Measurements from ENCODE around the gene ARHGAP25. TPM values are rescaled to one million over a fixed set of nuclear protein-coding genes. Genes with fewer than 3 reads are reported as not detected.

The ARHGAP25 gene
- total RNA-seq, 1 donor from 2014 or later = 9.6 TPM

DNA sequence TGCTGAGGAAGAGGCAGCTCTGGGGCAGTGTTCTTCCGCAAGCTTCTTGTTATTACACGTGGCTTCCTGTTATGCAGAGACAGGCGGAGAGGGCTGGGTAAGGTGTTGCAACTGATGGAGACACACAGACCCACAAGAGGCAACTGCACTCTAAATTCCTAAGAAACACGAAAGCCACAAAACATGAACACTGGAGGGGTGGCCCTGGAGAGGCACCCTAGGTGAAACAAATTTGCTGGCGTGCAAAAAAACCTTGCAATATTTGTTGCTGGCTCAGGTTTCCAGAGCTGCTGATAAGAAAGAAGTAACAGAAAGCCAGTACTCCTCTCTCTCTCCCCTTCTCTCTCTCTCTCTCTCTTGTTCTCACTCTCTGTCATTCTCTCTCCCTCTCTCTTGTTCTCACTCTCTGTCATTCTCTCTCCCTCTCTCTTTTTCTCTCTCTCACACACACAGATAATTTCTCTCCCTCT is 31.8 kb downstream of the ARHGAP25 start:
- Histone ChIP-seq H3K36me3 (no peaks in the 10 kb centered on the region), H3K4me3 (no peak overlapping the region), H3K4me1 (peaks cover 35% of the 10 kb centered on the region), H3K27me3 (no peaks in the 10 kb centered on the region), H3K9me3 (no peaks in the 10 kb centered on the region), H3K27ac (peak overlapping the region; percentile 17)
- intact Hi-C loops (cut with DNase I) = no loop called here
- no peak for TF ChIP-seq POLR2A (IDR thresholded peaks at IDR 0.05)
- TF ChIP-seq CTCF (IDR thresholded peaks at IDR 0.05) = no peak
- no peak for TF ChIP-seq POLR2AphosphoS5 (IDR thresholded peaks at IDR 0.05; ENCODE audit: insufficient read depth in 1 of 2, low read depth in 1 of 2)
- DNase-seq (ENCODE audit: extremely low spot score in 2 of 2) = no peak

- Histone ChIP-seq H3K9me3 (no peaks in the 10 kb centered on the region), H3K4me1 (peaks cover 39% of the 10 kb centered on the region), H3K36me3 (no peaks in the 10 kb centered on the region), H3K27ac (peak overlapping the region; percentile 17), H3K4me3 (no peak overlapping the region), H3K27me3 (no peaks in the 10 kb centered on the region)
- intact Hi-C loops (cut with DNase I) = no loop called here
- TF ChIP-seq POLR2A (IDR thresholded peaks at IDR 0.05) (no peak), CTCF (IDR thresholded peaks at IDR 0.05) (no peak), POLR2AphosphoS5 (IDR thresholded peaks at IDR 0.05; ENCODE audit: insufficient read depth in 1 of 2, low read depth in 1 of 2) (no peak)
- DNase-seq (ENCODE audit: extremely low spot score in 2 of 2) = no peak
Measured at GRCh38 chr2:68767031-68767961, 32.7 kb downstream of the ARHGAP25 start.

DNA sequence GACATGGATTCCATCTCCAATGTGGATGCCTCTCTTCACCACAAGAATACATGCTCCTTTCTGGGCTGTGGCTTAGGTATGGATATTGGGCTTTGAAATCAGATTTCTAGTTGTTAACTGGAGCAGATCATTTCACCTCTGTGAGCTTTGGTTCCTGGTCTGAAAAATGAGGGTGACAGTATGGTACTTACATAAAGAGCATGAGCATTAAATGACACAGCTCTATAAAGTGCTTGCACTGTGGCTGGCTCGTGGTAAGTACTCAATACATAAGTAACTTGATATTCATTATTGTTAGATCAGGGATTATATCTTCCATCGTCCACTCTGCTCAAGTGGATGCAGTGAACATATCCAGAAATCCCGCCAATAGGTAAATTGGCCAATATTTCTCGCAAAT is 33.4 kb downstream of the ARHGAP25 start:
- Histone ChIP-seq H3K4me3 (no peak overlapping the region), H3K9me3 (no peaks in the 10 kb centered on the region), H3K27ac (no peak overlapping the region), H3K36me3 (no peaks in the 10 kb centered on the region), H3K4me1 (peaks cover 32% of the 10 kb centered on the region), H3K27me3 (no peaks in the 10 kb centered on the region)
- intact Hi-C loops (cut with DNase I) = no loop called here
- TF ChIP-seq CTCF (IDR thresholded peaks at IDR 0.05) (no peak), POLR2AphosphoS5 (IDR thresholded peaks at IDR 0.05; ENCODE audit: insufficient read depth in 1 of 2, low read depth in 1 of 2) (no peak), POLR2A (IDR thresholded peaks at IDR 0.05) (no peak)
- DNase-seq (ENCODE audit: extremely low spot score in 2 of 2) = no peak

- no peak for TF ChIP-seq POLR2A (IDR thresholded peaks at IDR 0.05)
- TF ChIP-seq CTCF (IDR thresholded peaks at IDR 0.05) = no peak
- no peak for TF ChIP-seq POLR2AphosphoS5 (IDR thresholded peaks at IDR 0.05; ENCODE audit: insufficient read depth in 1 of 2, low read depth in 1 of 2)
- H3K4me3 ChIP-seq = no peak overlapping the region
- intact Hi-C loops (cut with DNase I) = no loop called here
- no peak overlapping the region for H3K27ac ChIP-seq
- no peak for DNase-seq (ENCODE audit: extremely low spot score in 2 of 2)
- H3K4me1 ChIP-seq = peaks cover 28% of the 10 kb centered on the region
- H3K27me3 ChIP-seq = no peaks in the 10 kb centered on the region
- no peaks in the 10 kb centered on the region for H3K36me3 ChIP-seq
- no peaks in the 10 kb centered on the region for H3K9me3 ChIP-seq
Measured at GRCh38 chr2:68768461-68768860, 33.9 kb downstream of the ARHGAP25 start.

- peaks cover 24% of the 10 kb centered on the region for H3K4me1 ChIP-seq
- intact Hi-C loops (cut with DNase I) = no loop called here
- no peak overlapping the region for H3K27ac ChIP-seq
- no peaks in the 10 kb centered on the region for H3K27me3 ChIP-seq
- no peaks in the 10 kb centered on the region for H3K36me3 ChIP-seq
- TF ChIP-seq CTCF (IDR thresholded peaks at IDR 0.05) (no peak), POLR2A (IDR thresholded peaks at IDR 0.05) (no peak)
- no peak for DNase-seq (ENCODE audit: extremely low spot score in 2 of 2)
- H3K9me3 ChIP-seq = no peaks in the 10 kb centered on the region
- H3K4me3 ChIP-seq = no peak overlapping the region
Measured at GRCh38 chr2:68768951-68769350, 34.3 kb downstream of the ARHGAP25 start.

All from vagina (tissue), 2 donors.